ENCODE measurements around the gene CPAMD8.

DNA sequence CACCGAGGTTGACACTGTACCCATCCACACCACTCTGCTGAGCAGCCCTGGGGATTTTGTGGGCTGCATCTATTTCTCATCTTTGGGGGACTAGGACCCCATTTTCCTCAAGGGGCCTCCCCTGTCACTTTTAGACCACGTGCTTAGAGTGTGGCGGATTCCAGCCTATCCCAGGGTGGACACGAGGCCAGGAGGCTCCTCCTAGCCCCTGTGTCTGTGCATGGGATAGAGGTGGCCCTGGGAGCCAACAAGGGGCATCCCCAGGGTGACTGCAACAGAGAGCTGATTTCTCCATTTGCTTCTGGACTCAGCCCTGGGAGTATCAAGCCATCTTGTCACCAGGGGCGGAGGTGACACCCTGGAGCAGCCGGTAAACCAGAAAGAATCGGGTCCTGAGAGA, 24.2 kb downstream of the CPAMD8 start:
- TF ChIP-seq, protein P1, sequence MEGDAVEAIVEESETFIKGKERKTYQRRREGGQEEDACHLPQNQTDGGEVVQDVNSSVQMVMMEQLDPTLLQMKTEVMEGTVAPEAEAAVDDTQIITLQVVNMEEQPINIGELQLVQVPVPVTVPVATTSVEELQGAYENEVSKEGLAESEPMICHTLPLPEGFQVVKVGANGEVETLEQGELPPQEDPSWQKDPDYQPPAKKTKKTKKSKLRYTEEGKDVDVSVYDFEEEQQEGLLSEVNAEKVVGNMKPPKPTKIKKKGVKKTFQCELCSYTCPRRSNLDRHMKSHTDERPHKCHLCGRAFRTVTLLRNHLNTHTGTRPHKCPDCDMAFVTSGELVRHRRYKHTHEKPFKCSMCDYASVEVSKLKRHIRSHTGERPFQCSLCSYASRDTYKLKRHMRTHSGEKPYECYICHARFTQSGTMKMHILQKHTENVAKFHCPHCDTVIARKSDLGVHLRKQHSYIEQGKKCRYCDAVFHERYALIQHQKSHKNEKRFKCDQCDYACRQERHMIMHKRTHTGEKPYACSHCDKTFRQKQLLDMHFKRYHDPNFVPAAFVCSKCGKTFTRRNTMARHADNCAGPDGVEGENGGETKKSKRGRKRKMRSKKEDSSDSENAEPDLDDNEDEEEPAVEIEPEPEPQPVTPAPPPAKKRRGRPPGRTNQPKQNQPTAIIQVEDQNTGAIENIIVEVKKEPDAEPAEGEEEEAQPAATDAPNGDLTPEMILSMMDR (IDR thresholded peaks at IDR 0.05 in 2 of 3, conservative IDR thresholded peaks at IDR 0.05 in 1 of 3; ENCODE audit: insufficient read depth in 2 of 3, low read depth in 1 of 3, low read length in 3 of 3): no peak
- TF ChIP-seq POLR2AphosphoS5 (IDR thresholded peaks at IDR 0.05; ENCODE audit: control insufficient read depth, insufficient read depth, low read depth, low read length) (no peak), MTA1 (IDR thresholded peaks at IDR 0.05; ENCODE audit: borderline replicate concordance) (no peak), FOXJ3 (CRISPR knock-in tag; IDR thresholded peaks at IDR 0.05) (no peak), NFIC (IDR thresholded peaks at IDR 0.05) (no peak), ZNF24 (IDR thresholded peaks at IDR 0.05) (no peak), ZNF707 (CRISPR knock-in tag; conservative IDR thresholded peaks at IDR 0.05) (no peak), ZNF232 (CRISPR knock-in tag; IDR thresholded peaks at IDR 0.05) (no peak)
- TF ChIP-seq, protein P2, sequence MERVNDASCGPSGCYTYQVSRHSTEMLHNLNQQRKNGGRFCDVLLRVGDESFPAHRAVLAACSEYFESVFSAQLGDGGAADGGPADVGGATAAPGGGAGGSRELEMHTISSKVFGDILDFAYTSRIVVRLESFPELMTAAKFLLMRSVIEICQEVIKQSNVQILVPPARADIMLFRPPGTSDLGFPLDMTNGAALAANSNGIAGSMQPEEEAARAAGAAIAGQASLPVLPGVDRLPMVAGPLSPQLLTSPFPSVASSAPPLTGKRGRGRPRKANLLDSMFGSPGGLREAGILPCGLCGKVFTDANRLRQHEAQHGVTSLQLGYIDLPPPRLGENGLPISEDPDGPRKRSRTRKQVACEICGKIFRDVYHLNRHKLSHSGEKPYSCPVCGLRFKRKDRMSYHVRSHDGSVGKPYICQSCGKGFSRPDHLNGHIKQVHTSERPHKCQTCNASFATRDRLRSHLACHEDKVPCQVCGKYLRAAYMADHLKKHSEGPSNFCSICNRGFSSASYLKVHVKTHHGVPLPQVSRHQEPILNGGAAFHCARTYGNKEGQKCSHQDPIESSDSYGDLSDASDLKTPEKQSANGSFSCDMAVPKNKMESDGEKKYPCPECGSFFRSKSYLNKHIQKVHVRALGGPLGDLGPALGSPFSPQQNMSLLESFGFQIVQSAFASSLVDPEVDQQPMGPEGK (CRISPR knock-in tag; IDR thresholded peaks at IDR 0.05; ENCODE audit: borderline replicate concordance): no peak
- TF ChIP-seq, protein P3, sequence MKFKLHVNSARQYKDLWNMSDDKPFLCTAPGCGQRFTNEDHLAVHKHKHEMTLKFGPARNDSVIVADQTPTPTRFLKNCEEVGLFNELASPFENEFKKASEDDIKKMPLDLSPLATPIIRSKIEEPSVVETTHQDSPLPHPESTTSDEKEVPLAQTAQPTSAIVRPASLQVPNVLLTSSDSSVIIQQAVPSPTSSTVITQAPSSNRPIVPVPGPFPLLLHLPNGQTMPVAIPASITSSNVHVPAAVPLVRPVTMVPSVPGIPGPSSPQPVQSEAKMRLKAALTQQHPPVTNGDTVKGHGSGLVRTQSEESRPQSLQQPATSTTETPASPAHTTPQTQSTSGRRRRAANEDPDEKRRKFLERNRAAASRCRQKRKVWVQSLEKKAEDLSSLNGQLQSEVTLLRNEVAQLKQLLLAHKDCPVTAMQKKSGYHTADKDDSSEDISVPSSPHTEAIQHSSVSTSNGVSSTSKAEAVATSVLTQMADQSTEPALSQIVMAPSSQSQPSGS (CRISPR knock-in tag; IDR thresholded peaks at IDR 0.05): no peak
- TF ChIP-seq, protein P4, sequence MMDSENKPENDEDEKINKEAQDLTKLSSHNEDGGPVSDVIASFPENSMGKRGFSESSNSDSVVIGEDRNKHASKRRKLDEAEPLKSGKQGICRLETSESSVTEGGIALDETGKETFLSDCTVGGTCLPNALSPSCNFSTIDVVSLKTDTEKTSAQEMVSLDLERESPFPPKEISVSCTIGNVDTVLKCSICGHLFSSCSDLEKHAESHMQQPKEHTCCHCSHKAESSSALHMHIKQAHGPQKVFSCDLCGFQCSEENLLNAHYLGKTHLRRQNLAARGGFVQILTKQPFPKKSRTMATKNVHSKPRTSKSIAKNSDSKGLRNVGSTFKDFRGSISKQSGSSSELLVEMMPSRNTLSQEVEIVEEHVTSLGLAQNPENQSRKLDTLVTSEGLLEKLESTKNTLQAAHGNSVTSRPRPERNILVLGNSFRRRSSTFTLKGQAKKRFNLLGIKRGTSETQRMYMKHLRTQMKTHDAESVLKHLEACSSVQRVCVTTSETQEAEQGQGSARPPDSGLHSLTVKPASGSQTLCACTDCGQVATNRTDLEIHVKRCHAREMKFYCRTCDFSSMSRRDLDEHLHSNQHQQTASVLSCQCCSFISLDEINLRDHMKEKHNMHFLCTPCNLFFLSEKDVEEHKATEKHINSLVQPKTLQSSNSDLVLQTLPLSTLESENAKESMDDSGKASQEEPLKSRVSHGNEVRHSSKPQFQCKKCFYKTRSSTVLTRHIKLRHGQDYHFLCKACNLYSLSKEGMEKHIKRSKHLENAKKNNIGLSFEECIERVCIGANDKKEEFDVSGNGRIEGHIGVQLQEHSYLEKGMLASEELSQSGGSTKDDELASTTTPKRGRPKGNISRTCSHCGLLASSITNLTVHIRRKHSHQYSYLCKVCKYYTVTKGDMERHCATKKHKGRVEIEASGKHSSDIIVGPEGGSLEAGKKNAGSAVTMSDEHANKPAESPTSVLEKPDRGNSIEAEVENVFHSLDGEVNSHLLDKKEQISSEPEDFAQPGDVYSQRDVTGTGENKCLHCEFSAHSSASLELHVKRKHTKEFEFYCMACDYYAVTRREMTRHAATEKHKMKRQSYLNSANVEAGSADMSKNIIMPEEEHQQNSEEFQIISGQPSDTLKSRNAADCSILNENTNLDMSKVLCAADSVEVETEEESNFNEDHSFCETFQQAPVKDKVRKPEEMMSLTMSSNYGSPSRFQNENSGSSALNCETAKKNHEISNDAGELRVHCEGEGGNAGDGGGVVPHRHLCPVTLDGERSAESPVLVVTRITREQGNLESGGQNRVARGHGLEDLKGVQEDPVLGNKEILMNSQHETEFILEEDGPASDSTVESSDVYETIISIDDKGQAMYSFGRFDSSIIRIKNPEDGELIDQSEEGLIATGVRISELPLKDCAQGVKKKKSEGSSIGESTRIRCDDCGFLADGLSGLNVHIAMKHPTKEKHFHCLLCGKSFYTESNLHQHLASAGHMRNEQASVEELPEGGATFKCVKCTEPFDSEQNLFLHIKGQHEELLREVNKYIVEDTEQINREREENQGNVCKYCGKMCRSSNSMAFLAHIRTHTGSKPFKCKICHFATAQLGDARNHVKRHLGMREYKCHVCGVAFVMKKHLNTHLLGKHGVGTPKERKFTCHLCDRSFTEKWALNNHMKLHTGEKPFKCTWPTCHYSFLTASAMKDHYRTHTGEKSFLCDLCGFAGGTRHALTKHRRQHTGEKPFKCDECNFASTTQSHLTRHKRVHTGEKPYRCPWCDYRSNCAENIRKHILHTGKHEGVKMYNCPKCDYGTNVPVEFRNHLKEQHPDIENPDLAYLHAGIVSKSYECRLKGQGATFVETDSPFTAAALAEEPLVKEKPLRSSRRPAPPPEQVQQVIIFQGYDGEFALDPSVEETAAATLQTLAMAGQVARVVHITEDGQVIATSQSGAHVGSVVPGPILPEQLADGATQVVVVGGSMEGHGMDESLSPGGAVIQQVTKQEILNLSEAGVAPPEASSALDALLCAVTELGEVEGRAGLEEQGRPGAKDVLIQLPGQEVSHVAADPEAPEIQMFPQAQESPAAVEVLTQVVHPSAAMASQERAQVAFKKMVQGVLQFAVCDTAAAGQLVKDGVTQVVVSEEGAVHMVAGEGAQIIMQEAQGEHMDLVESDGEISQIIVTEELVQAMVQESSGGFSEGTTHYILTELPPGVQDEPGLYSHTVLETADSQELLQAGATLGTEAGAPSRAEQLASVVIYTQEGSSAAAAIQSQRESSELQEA (IDR thresholded peaks at IDR 0.05; ENCODE audit: low read depth): no peak
- TF ChIP-seq, protein P5, sequence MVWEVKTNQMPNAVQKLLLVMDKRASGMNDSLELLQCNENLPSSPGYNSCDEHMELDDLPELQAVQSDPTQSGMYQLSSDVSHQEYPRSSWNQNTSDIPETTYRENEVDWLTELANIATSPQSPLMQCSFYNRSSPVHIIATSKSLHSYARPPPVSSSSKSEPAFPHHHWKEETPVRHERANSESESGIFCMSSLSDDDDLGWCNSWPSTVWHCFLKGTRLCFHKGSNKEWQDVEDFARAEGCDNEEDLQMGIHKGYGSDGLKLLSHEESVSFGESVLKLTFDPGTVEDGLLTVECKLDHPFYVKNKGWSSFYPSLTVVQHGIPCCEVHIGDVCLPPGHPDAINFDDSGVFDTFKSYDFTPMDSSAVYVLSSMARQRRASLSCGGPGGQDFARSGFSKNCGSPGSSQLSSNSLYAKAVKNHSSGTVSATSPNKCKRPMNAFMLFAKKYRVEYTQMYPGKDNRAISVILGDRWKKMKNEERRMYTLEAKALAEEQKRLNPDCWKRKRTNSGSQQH (CRISPR knock-in tag; IDR thresholded peaks at IDR 0.05): no peak
